GM12875 (cell line): ENCODE data around the gene CPEB2.

Experiments
- H3K4me3 ChIP-seq: one replicate; pipeline ENCODE4 v1.5.1; 2011; ENCODE audit warnings: low read depth, low read length, control low read depth
- CTCF ChIP-seq: IDR thresholded peaks from 2 replicates; pipeline ENCODE4 v1.5.1; 2011; ENCODE audit warnings: low read depth, mild to moderate bottlenecking, control low read depth, inconsistent platforms, low read length, moderate library complexity, borderline replicate concordance; ENCODE audit not compliant: insufficient read depth

The CPEB2 gene

GRCh38 chr4:14985161-14985560 lies 17.1 kb upstream of the CPEB2 start:
- no peak overlapping the region for H3K4me3 ChIP-seq
- TF ChIP-seq CTCF: no peak

GRCh38 chr4:14985843-14986242 lies 16.4 kb upstream of the CPEB2 start:
- no peak overlapping the region for H3K4me3 ChIP-seq
- TF ChIP-seq CTCF: no peak

- no peak overlapping the region for H3K4me3 ChIP-seq
Observed at GRCh38 chr4:14987054-14987453, 15.2 kb upstream of the CPEB2 start.

GRCh38 chr4:14990484-14990883 lies 11.8 kb upstream of the CPEB2 start:
- no peak overlapping the region for H3K4me3 ChIP-seq
- TF ChIP-seq CTCF: no peak

More at GRCh38 chr4:14987054-14987453, 15.2 kb upstream of the CPEB2 start:
- no peak for TF ChIP-seq CTCF

- TF ChIP-seq CTCF: no peak
- no peak overlapping the region for H3K4me3 ChIP-seq
Observed at GRCh38 chr4:14994242-14994641, 8.0 kb upstream of the CPEB2 start.

GRCh38 chr4:15001248-15001868 lies 923 bp upstream of the CPEB2 start:
- no peak for TF ChIP-seq CTCF
- H3K4me3 ChIP-seq: peak overlapping the region; percentile 94

- TF ChIP-seq CTCF: no peak
Observed at GRCh38 chr4:15002659-15003400, 549 bp downstream of the CPEB2 start.

More at GRCh38 chr4:15002659-15003400, 549 bp downstream of the CPEB2 start:
- H3K4me3 ChIP-seq: peak overlapping the region; percentile 94
